Stimulated activated CD8-positive, alpha-beta memory T cell treated with anti-CD3 and anti-CD28 coated beads, Interleukin-7, amount 100 ng/mL, for 1 hour (primary cell): Measurements from ENCODE around the gene ENOX2.

Experiments used
- DNase-seq, 2 donors: peaks; one replicate each; pipeline ENCODE4 v3.0.0-alpha.2; 2020; ENCODE audit warnings: low read depth in 2 of 2

ENOX2 gene

GRCh38 chrX:130636277-130636676 is 266.7 kb downstream of the ENOX2 start:
- DNase-seq, result no peak

- no peak for DNase-seq
These were observed 272.0 kb downstream of the ENOX2 start for GRCh38 chrX:130631011-130631410.

- no peak for DNase-seq
These were observed 274.5 kb downstream of the ENOX2 start for GRCh38 chrX:130628516-130628915.

GRCh38 chrX:130626521-130626920 is 276.5 kb downstream of the ENOX2 start:
- DNase-seq, result no peak

GRCh38 chrX:130625386-130625785 is 277.6 kb downstream of the ENOX2 start:
- DNase-seq, result no peak

GRCh38 chrX:130623518-130623917 is 279.5 kb downstream of the ENOX2 start:
- no peak for DNase-seq

- no peak for DNase-seq
These were observed 287.1 kb downstream of the ENOX2 start for GRCh38 chrX:130615941-130616340.

- no peak for DNase-seq
These were observed 295.6 kb downstream of the ENOX2 start for GRCh38 chrX:130607431-130607830.

GRCh38 chrX:130606425-130606824 is 296.6 kb downstream of the ENOX2 start:
- DNase-seq, result no peak

- DNase-seq, result no peak
These were observed 298.1 kb downstream of the ENOX2 start for GRCh38 chrX:130604882-130605281.

GRCh38 chrX:130594453-130594916 is 308.5 kb downstream of the ENOX2 start:
- DNase-seq, result no peak

- DNase-seq, result no peak
These were observed 309.1 kb downstream of the ENOX2 start for GRCh38 chrX:130593911-130594310.

GRCh38 chrX:130592204-130592603 is 310.8 kb downstream of the ENOX2 start:
- no peak for DNase-seq

- no peak for DNase-seq
These were observed 324.1 kb downstream of the ENOX2 start for GRCh38 chrX:130578906-130579305.

GRCh38 chrX:130577431-130577830 is 325.6 kb downstream of the ENOX2 start:
- DNase-seq, result no peak

- no peak for DNase-seq
These were observed 327.1 kb downstream of the ENOX2 start for GRCh38 chrX:130575831-130576389.
